Immature natural killer cell (primary cell): ENCODE measurements around the gene TBC1D4. TPM values are rescaled to one million over a fixed set of nuclear protein-coding genes. Genes with fewer than 3 reads are reported as not detected.
A peak's percentile ranks its signal among the peaks of the same experiment; 100 is the strongest.
"Not testable (repeated sequence)": the region's sequence is repeated elsewhere in the genome, so short reads cannot be mapped to it uniquely, and the experiment has no call there.

ENCODE experiments used
- DNase-seq, 3 donors: peaks; one replicate each; pipeline ENCODE4 v3.0.0; 2022; ENCODE audit warnings: mixed read lengths in 1 of 3
- H3K27ac Mint-ChIP-seq, 6 donors: one replicate each; pipeline ENCODE4 v1.8.0; 2020; ENCODE audit warnings: mixed read lengths in 6 of 6, mild to moderate bottlenecking in 5 of 6, inconsistent platforms in 4 of 6, moderate library complexity in 3 of 6
- H3K27me3 Mint-ChIP-seq, 3 donors: one replicate each; pipeline ENCODE4 v1.8.0; 2020 to 2021; ENCODE audit warnings: low read depth in 3 of 3, mild to moderate bottlenecking in 3 of 3, mixed read lengths in 3 of 3, moderate library complexity in 3 of 3, inconsistent platforms in 1 of 3
- H3K36me3 Mint-ChIP-seq, 3 donors: one replicate each; pipeline ENCODE4 v1.8.0; 2020; ENCODE audit warnings: mixed read lengths in 3 of 3, inconsistent platforms in 2 of 3, mild to moderate bottlenecking in 2 of 3
- H3K4me1 Mint-ChIP-seq, 2 donors: one replicate each; pipeline ENCODE4 v1.8.0; 2020; ENCODE audit warnings: inconsistent platforms in 2 of 2, mild to moderate bottlenecking in 2 of 2, mixed read lengths in 2 of 2, moderate library complexity in 1 of 2
- H3K4me3 Mint-ChIP-seq, 5 donors: one replicate each; pipeline ENCODE4 v1.8.0; 2020; ENCODE audit warnings: mild to moderate bottlenecking in 5 of 5, mixed read lengths in 5 of 5, inconsistent platforms in 3 of 5, moderate library complexity in 3 of 5
- H3K9me3 Mint-ChIP-seq, 6 donors: one replicate each; pipeline ENCODE4 v1.8.0; 2020; ENCODE audit warnings: mild to moderate bottlenecking in 6 of 6, mixed read lengths in 6 of 6, inconsistent platforms in 4 of 6, moderate library complexity in 3 of 6
- polyA plus RNA-seq, 3 donors: library from polyadenylated mRNA; unstranded; fragments of 300-500 nt; fragmentation: Illumina TruSeq; gene quantifications; one replicate each; pipeline ENCODE4 v1.2.3, GENCODE V29; 2021

TBC1D4 gene
- polyA plus RNA-seq, 3 donors from 2014 or later: 0.86 to 1.5 (median 1.2) TPM

DNA sequence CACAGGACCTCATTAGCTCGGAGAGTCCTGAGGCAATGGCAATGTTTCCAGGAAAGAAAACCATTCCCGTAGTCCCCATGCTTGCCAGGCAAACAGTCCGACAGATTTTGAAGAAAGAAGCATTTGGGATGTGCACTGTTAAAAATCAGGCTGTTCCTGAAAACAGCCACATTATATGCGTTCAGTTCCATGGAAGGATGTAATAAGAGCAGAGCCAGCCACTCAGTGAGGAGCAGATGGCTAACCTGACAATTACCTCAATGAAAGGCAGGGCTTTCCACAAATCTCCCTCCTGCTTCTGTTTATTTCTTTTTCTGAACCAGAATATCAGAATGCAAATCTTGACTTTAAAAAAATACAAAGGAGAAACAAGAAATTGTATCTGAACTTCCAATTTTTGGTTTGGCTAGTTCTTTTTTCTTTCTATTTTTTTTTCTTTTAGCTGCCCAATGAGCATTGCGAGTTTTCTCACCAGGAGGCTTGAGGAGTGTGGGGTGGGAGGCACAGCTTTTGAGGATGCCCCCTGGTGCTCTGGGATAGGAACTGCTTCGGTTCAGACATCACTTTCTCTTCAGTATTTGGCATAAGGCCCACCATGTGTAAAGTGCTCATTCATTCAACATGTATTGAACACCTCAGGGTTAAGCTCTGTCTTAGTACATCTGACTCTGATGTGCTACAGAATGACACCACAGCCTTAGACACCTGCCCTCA is 124.2 kb downstream of the TBC1D4 start:
- Mint-ChIP-seq H3K36me3 (no peaks in the 10 kb centered on the region), H3K27ac (no peak overlapping the region), H3K4me3 (no peak overlapping the region), H3K4me1 (peaks cover 0 to 13% of the 10 kb centered on the region in 2 donors), H3K27me3 (peaks cover 0 to 3% (median 0%) of the 10 kb centered on the region in 3 donors), H3K9me3 (no peaks in the 10 kb centered on the region)
- DNase-seq: peak in 2 of 3 donors; percentile 17 to 20

DNA sequence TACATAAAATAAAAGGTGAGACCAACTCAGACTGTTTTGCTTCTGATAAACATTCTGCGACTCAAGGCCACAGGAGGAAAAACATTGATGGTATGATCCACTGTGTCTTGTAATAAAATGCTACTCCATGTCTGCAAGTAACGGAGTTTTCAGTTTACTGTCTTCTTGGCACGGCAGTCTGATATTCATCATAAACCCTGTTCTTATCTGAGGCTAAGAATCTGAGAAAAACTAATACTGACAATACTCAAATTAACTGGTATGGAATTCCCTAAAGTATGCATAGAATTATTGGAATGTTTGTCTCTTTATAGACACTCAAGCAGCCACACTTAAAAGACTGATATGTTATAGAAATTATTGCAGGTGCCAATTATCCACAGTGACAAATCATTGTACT is 125.5 kb downstream of the TBC1D4 start:
- no peak for DNase-seq
- H3K27me3 Mint-ChIP-seq: peaks cover 0 to 3% (median 0%) of the 10 kb centered on the region in 3 donors
- H3K36me3 Mint-ChIP-seq: no peaks in the 10 kb centered on the region
- peaks cover 0 to 13% of the 10 kb centered on the region in 2 donors for H3K4me1 Mint-ChIP-seq
- H3K9me3 Mint-ChIP-seq: no peaks in the 10 kb centered on the region
- H3K4me3 Mint-ChIP-seq: no peak overlapping the region
- H3K27ac Mint-ChIP-seq: no peak overlapping the region

DNA sequence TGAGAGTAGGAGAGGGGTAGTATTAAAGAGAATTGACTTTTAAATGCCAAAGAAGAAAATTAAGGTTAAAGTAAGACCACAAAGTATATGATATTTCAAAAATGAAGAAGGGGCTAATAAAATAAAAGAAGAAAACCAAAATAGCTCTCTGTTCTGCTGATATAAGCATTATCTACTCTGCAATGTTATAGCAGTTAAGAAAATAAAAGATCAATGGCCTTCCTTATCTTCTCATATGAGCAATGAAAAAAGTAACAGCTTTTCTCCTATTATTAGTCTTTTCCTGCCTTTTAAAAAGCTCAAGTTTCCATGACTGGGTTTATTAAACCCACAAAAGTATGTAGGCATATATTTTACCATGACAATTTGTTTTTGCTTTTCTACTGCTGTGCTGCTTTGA is 126.4 kb downstream of the TBC1D4 start:
- DNase-seq: no peak
- peaks cover 0 to 3% (median 0%) of the 10 kb centered on the region in 3 donors for H3K27me3 Mint-ChIP-seq
- peaks cover 0 to 13% of the 10 kb centered on the region in 2 donors for H3K4me1 Mint-ChIP-seq
- no peak overlapping the region for H3K27ac Mint-ChIP-seq
- no peaks in the 10 kb centered on the region for H3K36me3 Mint-ChIP-seq
- H3K9me3 Mint-ChIP-seq: no peaks in the 10 kb centered on the region
- no peak overlapping the region for H3K4me3 Mint-ChIP-seq

DNA sequence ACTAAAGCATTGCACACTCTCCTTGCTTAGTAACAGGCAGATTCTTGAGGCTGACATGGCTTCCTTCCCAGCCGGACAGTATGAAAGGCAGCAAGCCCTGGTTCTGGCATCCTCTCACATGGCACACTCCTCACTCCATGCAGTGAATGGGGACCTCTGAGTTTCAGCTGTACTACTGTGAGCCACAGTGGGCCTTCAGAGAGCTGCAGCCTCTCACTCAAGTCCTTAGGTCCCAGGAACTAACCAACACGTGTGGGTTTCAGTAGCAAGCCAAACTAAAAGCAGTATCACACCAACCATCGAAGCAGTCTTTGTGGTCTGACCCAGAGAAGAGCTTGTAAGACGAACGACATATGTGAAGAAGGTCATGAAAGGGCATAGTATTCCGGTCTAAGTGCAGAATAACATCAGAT is 128.2 kb downstream of the TBC1D4 start:
- peaks cover 0 to 3% (median 0%) of the 10 kb centered on the region in 3 donors for H3K27me3 Mint-ChIP-seq
- no peak for DNase-seq
- peaks cover 0 to under 1% (median 0%) of the 10 kb centered on the region in 3 donors for H3K36me3 Mint-ChIP-seq
- peaks cover 0 to 13% of the 10 kb centered on the region in 2 donors for H3K4me1 Mint-ChIP-seq
- H3K9me3 Mint-ChIP-seq: no peaks in the 10 kb centered on the region
- H3K27ac Mint-ChIP-seq: no peak overlapping the region
- no peak overlapping the region for H3K4me3 Mint-ChIP-seq

DNA sequence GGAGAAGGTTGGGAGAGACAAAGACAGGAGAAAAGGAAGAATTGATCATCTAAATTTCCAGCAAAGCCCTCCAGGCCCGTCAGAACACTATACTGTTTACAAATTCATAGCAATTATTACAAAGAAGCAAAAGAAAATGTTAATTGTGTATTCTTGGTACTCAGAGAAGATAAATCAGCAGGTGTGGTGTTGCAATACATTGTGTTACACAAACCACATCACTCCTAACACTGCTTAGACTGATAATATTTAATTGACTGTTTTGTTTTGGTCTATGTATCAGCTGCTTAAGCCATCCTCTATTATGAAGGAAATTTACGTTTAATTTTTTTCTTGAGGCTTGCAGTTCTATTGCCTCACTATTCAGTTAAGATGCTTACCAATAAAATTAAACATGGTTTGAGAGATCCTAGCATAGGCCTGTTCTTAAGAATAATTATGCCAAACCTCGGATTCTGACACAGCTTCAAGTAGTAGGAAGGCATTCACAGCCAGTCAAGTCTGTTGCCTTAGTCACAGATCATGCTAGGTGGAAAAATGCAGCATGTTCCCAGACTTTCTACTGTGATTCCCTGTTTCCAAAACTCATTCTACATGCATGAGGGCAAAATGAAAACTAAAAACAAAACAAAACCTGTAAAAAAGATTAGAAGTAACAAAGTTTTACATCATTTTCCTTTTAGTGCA is 129.2 kb downstream of the TBC1D4 start:
- no peak for DNase-seq
- Mint-ChIP-seq H3K27ac (no peak overlapping the region), H3K27me3 (peaks cover 0 to 3% (median 0%) of the 10 kb centered on the region in 3 donors), H3K36me3 (peaks cover 0 to 8% (median 0%) of the 10 kb centered on the region in 3 donors), H3K4me1 (peaks cover 0 to 13% of the 10 kb centered on the region in 2 donors), H3K4me3 (no peak overlapping the region), H3K9me3 (no peaks in the 10 kb centered on the region)

DNA sequence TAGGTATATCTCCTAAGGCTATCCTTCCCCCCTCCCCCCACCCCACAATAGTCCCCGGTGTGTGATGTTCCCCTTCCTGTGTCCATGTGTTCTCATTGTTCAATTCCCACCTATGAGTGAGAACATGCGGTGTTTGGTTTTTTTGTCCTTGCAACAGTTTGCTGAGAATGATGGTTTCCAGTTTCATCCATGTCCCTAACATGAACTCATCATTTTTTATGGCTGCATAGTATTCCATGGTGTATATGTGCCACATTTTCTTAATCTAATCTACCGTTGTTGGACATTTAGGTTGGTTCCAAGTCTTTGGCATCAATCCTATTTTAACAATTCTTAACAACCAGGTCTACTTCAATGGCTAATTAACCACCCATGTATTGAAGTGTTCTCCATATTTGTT is 130.4 kb downstream of the TBC1D4 start:
- not testable (repeated sequence) for DNase-seq, H3K36me3 Mint-ChIP-seq, H3K4me3 Mint-ChIP-seq, H3K27me3 Mint-ChIP-seq, H3K9me3 Mint-ChIP-seq, H3K27ac Mint-ChIP-seq
- peaks cover 0 to 13% of the 10 kb centered on the region in 2 donors for H3K4me1 Mint-ChIP-seq

DNA sequence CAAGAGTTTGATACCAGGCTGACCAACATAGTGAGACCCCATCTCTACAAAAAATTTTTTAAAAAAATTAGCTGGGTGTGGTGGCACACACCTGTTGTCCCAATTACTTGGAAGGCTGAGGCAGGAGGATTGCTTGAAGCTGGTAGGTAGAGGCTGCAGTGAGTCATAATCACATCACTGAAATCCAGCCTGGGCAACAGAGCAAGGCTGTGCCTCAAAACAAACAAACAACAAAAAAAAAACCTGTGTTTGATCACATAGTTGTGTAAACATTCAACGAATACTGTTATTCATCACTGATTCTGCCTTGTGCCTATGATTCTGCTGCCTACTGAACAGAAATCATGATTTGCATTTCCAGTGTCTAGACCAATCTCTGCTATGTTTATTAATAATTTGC is 134.0 kb downstream of the TBC1D4 start:
- H3K27me3 Mint-ChIP-seq: no peaks in the 10 kb centered on the region
- no peaks in the 10 kb centered on the region for H3K9me3 Mint-ChIP-seq
- no peaks in the 10 kb centered on the region for H3K4me1 Mint-ChIP-seq
- H3K36me3 Mint-ChIP-seq: peaks cover 0 to 8% (median 3%) of the 10 kb centered on the region in 3 donors
- H3K4me3 Mint-ChIP-seq: no peak overlapping the region
- no peak for DNase-seq
- no peak overlapping the region for H3K27ac Mint-ChIP-seq

DNA sequence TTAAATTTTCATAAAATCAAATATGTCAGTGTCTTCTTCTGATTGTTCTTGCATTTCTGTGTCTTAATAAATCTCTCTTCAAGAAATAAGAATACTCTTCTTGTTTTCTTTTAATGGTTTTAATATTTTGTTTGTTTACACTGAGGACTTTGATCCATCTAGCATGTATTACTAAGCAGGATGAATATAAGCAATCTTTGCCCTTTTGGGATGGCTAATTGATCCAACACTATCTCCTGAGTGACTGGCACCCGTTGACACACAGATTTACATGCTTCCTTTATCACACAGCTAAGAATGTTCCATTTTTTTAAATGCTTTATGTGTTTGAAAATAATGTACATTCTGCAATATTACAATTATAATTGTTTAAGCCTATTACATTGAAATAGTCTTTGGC is 134.5 kb downstream of the TBC1D4 start:
- Mint-ChIP-seq H3K36me3 (peaks cover 0 to 8% (median 3%) of the 10 kb centered on the region in 3 donors), H3K4me3 (no peak overlapping the region), H3K4me1 (no peaks in the 10 kb centered on the region), H3K9me3 (no peaks in the 10 kb centered on the region), H3K27ac (no peak overlapping the region), H3K27me3 (no peaks in the 10 kb centered on the region)
- no peak for DNase-seq

DNA sequence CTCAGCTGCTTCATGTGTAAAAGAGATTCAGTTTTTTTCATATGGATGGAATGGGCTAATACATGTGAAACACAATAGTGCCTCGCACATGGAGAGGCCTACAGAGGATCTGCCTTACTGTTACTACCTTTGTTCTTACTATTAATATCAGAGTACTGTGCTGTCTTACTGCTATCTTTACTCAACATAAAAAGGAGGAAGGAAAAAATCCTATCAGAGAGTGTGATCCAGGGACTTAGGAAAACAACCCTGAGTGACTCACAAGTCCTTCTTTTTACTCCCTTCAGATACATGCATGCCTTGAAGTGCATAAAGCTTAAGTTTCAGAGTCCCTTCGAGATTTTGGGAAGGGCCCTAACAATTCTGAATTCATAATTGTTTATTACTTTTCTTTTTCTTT is 136.8 kb downstream of the TBC1D4 start:
- no peaks in the 10 kb centered on the region for H3K27me3 Mint-ChIP-seq
- no peak overlapping the region for H3K27ac Mint-ChIP-seq
- H3K4me1 Mint-ChIP-seq: peaks cover 0 to 6% of the 10 kb centered on the region in 2 donors
- peaks cover 0 to 8% (median 3%) of the 10 kb centered on the region in 3 donors for H3K36me3 Mint-ChIP-seq
- H3K4me3 Mint-ChIP-seq: no peak overlapping the region
- no peaks in the 10 kb centered on the region for H3K9me3 Mint-ChIP-seq
- DNase-seq: no peak

DNA sequence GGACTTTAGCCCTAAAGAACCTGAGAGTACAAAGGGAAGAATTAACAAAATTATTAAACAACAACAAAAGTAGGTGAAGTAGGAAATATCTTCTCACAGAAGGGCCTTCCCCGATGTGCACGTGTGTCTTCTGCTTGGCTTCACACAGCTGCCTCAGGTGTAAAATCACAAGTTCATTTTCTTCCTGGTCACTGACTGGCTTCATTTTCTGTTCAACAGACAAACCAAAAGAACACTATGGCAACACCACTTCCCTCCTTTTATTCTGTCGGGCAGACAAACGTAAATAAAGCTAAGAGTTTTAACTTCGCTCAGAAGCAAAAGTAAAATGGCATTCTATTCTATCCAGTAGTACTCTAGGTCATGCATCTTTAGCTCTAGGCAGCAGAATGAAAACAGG is 140.9 kb downstream of the TBC1D4 start:
- H3K27me3 Mint-ChIP-seq: no peaks in the 10 kb centered on the region
- H3K36me3 Mint-ChIP-seq: no peaks in the 10 kb centered on the region
- H3K27ac Mint-ChIP-seq: peak overlapping the region in 1 of 6 donors; percentile 9
- peak overlapping the region in 1 of 5 donors; percentile 35 for H3K4me3 Mint-ChIP-seq
- no peaks in the 10 kb centered on the region for H3K9me3 Mint-ChIP-seq
- peak in 1 of 3 donors; percentile 11 for DNase-seq
- H3K4me1 Mint-ChIP-seq: peaks cover 0 to 6% of the 10 kb centered on the region in 2 donors

DNA sequence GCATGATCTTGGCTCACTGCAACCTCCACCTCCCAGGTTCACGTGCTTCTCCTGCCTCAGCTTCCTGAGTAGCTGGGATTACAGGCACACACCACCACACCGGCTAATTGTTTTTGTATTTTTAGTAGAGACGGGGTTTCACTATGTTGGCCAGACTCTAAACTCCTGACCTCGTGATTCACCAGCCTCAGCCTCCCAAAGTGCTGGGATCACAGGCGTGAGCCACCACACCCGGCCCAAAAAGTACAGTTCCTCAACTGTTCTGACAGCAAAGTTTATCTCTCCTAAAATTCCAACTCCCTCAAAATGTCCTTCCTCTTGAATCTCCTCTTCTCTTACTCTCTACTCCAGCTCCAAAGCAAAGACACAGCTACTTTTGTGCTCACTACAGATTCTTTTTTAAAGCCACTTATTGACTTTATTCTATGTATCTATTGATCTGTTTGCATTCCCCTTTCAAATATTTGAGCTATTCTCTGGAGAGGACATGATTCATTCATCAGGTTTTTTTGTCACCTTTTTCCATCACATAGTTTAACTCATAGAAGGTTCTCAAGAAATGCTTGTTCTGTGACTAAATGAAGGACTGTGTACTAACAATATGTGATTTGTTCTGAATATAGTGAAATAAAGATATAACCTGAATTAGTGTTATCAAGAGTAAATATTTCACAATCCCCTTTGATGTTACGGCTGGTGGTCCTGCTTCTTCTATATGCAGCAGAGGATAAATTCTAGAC is 142.2 kb downstream of the TBC1D4 start:
- no peak overlapping the region for H3K4me3 Mint-ChIP-seq
- peaks cover 0 to 6% of the 10 kb centered on the region in 2 donors for H3K4me1 Mint-ChIP-seq
- no peaks in the 10 kb centered on the region for H3K36me3 Mint-ChIP-seq
- no peak overlapping the region for H3K27ac Mint-ChIP-seq
- H3K9me3 Mint-ChIP-seq: no peaks in the 10 kb centered on the region
- DNase-seq: no peak
- H3K27me3 Mint-ChIP-seq: peaks cover 0 to 5% (median 0%) of the 10 kb centered on the region in 3 donors

DNA sequence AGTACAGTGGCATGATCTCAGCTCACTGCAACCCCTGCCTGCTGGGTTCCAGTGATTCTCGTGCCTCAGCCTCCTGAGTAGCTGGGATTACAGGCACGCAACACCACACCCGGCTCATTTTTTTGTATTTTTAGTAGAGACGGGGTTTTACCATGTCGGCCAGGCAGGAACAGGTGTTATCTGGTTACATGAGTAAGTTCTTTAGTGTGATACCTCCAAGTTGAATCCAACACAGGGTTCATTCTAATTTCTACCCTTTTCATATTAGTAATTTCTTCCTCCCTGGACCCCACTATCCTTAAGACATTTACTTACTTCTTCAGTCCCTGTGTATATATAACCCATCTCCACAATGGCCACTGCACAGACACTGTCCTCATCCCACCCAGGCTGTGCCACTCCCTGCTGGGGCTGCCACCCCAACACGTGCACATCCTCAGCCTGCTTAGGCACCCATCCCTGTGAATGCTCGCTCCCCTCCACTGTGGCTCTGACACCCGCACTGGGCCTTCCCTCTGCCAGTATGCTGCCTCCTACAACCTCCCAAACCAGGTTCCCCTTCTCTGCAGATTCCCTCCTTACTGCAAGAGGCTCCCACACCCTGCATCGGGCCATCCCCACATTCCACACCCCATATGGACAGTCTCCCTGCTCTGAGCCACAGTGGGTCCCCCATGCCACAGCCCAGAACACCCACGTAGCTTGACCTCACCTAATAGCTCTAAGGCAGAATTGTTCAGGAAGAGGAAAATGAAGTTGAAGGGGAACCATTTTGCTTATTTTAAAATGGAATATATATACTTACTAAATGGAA is 147.1 kb downstream of the TBC1D4 start:
- H3K4me1 Mint-ChIP-seq: no peaks in the 10 kb centered on the region
- no peak overlapping the region for H3K4me3 Mint-ChIP-seq
- H3K27me3 Mint-ChIP-seq: peaks cover 0 to 5% (median 0%) of the 10 kb centered on the region in 3 donors
- no peak for DNase-seq
- no peaks in the 10 kb centered on the region for H3K9me3 Mint-ChIP-seq
- no peaks in the 10 kb centered on the region for H3K36me3 Mint-ChIP-seq
- H3K27ac Mint-ChIP-seq: no peak overlapping the region

DNA sequence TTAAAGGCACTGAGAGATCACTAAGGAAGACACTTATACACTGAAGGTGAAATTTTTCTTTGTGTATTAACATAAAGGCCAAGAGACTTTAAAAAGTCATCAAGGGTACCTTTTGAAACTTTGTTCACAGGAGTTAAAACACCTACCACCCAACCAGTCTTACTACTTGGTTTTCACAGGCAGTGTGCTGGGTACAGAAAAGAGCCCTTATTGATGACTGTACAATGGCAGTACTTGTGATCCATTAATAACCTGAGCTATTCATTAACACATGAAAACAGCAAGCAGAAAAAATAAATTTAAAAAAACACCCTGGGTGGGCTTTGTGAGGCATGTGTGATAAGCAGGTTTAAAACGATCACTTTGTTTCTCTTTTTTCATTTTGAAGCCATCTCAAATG is 148.9 kb downstream of the TBC1D4 start:
- no peak for DNase-seq

More for the DNA sequence above, 148.9 kb downstream of the TBC1D4 start:
- peaks cover 0 to 5% (median 2%) of the 10 kb centered on the region in 3 donors for H3K27me3 Mint-ChIP-seq
- no peaks in the 10 kb centered on the region for H3K36me3 Mint-ChIP-seq
- H3K4me3 Mint-ChIP-seq: no peak overlapping the region
- no peaks in the 10 kb centered on the region for H3K9me3 Mint-ChIP-seq
- H3K4me1 Mint-ChIP-seq: no peaks in the 10 kb centered on the region
- no peak overlapping the region for H3K27ac Mint-ChIP-seq
